ENCODE measurements around the gene ARPC1A.
"Not testable (repeated sequence)": the region's sequence is repeated elsewhere in the genome, so short reads cannot be mapped to it uniquely, and the experiment has no call there.

The ARPC1A gene

DNA sequence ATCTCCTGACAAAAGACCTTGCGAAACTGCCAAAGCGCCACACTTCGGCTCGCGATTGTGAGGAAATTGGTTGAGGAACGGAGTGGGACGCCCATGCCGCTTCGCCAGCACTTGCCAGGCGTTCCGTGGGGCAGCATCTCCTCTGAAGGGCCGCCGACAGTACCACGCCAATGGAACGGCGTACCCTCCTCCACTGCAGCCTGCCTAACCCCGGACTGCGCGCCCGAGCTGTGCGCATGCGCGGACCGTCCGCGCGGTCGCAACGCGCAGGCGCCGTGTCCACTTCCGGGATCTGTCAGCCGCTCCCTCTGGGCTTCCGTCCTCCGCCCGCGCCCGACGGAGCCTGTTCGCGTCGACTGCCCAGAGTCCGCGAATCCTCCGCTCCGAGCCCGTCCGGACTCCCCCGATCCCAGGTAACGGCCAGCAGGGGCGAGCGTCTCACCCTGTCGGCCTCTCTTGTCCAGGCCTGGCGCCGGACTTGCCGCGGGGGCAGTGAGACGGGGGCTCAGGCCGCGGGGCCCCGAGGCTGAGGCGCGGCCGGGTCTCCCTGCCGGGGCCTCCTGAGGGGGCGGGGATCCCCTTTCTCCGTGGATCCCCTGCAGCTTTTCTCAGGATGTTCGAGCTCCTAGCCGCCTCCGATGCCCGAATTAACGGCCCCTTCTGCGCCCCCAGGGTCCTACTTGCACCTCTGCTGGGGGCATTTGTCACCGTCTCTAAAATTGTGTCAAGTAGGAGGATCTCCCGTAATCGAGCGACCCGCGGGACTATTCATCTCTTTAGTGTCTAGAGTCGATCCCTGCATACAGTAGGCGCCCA lies at the start of gene ARPC1A:
TSS of gene ARPC1A (plus strand) at position 307 of the 816 bp plus-strand sequence. CDS start 7,456 bp downstream, outside the sequence.
- DNase-seq (ENCODE audit: low spot score): peak; percentile 88

DNA sequence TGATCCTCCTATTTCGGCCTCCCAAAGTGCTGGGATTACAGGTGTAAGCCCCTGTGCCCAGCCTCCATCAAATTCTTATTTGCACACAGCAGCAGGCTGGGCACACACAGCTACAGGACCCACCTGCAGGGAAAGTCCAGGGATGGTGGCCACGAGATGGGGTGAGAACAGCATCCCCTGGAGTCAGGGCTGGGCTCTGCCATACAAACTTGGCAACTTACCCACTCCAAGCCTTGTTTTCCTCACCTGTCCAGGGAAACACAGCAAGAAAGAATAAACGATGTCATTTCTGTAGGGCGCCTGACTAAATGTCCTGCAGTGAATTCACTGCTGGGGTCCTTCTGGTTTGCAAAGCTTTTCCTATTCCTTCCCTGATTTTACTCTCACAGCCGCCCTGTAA lies 47.5 kb upstream of the ARPC1A start:
- no peak for DNase-seq (ENCODE audit: low spot score)

DNA sequence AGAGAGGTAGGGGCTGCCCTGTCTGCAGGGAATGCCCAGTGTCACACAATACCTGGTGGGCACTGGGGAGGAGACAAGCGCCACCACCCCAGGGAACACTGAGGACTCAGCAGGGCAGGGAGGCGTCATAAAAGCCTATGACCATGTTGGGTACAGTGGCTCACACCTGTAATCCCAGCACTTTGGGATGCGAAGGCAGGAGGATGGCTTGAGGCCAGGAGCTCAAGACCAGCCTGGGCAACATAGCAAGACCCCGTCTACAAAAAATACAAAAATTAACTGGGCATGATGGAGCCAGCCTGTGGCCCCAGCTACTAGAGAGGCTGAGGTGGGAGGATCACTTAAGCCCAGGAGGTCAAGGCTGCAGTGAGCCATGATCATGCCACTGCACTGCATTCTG lies 41.5 kb upstream of the ARPC1A start:
- DNase-seq (ENCODE audit: low spot score): not testable (repeated sequence)

DNA sequence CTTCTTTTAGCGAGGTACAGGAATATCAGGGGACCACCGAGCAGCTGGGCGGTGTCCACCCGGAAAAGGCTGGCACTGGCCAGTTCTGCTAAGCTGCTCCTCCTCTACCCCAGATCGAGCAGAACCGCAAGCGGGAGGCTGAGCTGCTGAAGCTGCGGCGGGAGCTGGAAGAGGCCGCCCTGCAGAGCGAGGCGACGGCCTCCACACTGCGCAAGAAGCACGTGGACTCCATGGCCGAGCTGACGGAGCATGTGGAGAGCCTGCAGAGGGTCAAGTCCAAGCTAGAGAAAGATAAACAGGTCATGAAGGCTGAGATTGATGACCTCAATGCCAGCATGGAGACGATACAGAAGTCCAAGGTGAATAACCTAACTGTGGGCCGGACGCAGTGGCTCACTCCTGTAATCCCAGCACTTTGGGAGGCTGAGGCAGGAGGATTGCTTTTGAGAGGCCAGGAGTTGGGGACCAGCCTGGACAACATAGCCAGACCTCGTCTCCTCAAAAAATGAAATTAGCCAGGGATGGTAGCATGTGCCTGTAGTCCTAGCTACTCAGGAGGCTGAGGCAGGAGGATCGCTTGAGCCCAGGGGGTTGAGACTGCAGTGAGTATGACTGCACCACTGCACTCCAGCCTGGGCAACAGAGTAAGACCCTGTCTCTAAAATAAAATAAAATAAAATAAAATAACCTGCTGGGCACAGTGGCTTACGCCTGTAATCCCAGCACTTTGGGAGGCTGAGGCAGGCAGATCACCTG lies 37.7 kb upstream of the ARPC1A start:
- DNase-seq (ENCODE audit: low spot score): no peak

DNA sequence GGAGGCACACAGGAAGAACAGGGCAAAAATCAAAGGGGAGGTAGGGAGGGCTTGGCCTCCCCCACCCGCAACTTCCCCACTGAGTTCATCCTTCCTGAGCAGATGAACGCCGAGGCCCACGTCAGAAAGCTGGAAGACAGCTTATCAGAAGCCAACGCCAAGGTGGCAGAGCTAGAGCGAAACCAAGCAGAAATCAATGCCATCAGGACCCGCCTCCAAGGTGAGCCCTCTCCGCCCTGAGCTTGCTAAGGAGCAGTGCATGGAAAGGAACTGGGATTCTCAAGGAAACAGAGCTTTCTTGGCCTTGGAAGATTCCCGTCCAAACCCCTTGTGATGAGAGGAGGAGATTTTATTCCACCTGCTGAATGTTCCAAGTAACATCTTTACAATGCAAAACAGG lies 36.5 kb upstream of the ARPC1A start:
- DNase-seq (ENCODE audit: low spot score): no peak

DNA sequence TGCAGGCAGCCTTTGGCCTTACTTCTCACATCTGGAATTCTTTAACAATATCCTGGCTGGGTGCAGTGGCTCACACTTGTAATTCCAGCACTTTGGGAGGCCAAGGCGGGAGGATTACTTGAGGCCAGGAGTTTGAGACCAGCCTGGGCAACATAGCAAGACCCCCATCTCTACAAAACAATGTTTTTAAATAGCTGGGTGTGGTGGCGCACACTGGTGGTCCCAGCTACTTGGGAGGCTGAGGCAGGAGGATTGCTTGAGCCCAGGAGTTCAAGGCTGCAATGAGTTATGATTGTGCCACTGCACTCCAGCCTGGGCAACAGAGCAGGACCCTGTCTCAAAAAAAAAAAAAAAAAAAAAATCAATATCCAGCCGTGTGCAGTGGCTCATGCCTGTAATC lies 35.5 kb upstream of the ARPC1A start:
- not testable (repeated sequence) for DNase-seq (ENCODE audit: low spot score)

DNA sequence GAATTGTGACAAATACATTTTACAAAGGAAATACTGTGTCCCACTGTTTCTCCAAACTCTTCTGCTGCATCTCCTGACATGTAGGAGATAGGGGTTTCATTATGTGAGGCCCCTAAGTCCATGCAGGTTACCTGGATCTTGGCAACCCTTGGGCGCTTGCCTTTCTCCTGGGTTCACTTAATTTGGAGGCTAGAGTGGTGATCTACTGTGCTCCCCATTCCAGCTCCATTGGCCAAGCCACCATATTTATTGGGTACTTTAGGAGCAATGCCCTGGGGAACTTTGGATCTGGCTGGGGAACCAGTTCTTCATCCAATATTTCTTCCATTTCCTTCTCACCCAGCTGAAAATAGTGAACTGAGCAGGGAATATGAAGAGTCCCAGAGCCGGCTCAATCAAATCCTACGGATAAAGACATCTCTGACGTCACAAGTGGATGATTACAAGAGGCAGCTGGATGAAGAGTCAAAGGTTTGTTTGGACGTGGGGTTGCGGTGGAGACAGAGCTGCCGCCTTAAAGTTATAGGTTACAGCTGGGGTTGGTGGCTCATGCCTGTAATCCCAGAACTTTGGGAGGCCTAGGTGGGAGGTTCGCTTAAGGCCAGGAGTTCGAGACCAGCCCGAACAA lies 34.6 kb upstream of the ARPC1A start:
- no peak for DNase-seq (ENCODE audit: low spot score)

DNA sequence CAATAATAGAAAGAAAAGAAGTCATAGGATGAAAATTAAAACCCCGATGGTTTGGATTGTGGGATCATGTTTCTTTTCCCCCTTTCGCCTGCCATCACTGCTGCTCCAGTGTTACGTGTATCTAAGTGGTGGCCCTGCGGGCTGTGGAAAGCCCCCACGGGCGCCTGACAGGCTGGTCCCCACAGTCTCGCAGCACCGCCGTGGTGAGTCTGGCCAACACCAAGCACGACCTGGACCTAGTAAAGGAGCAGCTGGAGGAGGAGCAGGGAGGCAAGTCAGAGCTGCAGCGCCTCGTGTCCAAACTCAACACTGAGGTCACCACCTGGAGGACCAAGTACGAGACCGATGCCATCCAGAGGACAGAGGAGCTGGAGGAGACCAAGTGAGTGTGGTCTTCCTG lies 33.6 kb upstream of the ARPC1A start:
- DNase-seq (ENCODE audit: low spot score): no peak

DNA sequence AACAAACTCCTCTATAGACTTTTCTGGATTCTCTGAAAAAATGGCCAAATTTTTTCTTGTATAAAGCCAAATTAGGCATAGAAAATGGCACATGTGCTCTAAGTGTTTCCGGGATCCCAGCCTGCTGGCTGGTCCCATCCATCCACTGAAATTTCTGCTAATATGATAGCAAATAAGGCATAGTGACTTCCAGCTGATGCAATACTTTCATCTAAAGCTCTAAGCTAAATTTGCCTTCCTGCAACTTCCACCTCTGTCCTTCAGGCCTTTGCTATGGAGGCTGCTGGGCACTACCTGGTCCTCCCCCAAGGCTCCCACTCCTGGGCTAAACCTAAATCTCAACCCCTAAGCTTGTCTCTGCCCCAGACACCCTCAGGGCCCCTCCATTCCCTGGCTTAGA lies 32.5 kb upstream of the ARPC1A start:
- DNase-seq (ENCODE audit: low spot score): no peak

DNA sequence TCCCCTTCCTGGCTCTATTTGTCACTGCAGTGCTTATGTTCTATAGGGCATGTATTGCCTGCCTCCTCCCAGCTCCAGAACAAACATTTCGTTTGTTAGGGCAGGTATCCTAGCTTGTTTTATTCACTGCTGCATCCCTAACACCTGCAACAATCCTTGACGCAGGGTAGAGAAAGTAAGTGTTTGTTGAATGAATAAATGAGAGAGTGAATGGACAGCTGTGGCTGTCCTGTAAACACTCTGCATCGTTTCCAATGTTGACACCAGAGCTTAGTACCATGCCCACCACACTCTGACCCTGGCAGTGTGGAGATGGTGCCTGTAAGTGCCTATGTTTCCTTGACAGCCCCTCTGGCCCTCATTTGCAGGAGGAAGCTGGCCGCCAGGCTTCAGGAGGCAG lies 32.0 kb upstream of the ARPC1A start:
- no peak for DNase-seq (ENCODE audit: low spot score)

DNA sequence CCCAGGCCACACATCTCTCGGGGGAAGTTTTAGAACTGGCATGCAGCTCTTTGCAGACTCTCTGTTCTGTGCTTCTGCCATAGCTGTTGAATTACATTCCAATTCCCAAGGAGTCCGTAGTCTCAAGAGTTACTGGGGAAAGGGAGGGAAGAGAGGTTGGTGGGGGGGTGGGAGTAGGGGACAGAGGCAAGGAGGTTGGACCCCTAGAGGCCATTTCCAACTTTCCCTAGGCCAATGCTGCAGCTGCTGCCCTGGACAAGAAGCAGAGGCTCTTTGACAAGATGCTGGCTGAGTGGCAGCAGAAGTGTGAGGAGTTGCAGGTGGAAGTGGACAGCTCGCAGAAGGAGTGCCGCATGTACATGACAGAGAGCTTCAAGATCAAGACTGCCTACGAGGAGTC lies 29.2 kb upstream of the ARPC1A start:
- no peak for DNase-seq (ENCODE audit: low spot score)

DNA sequence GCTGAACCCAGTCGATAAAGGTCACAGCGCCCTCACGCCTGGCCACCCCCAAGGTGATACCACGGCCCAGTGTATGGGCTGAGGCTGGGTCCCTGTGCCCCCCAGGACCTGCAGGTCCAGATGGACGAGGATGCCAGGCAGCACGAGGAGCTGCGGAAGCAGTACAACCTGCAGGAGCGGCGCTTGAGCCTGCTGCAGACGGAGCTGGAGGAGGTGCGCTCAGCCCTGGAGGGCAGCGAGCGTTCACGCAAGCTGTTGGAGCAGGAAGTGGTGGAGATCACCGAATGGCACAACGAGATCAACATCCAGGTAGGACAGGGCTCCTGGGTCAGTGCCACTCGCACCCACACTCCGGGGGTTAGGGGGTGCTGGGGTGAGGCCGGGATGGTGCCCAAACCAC lies 24.2 kb upstream of the ARPC1A start:
- DNase-seq (ENCODE audit: low spot score): no peak

DNA sequence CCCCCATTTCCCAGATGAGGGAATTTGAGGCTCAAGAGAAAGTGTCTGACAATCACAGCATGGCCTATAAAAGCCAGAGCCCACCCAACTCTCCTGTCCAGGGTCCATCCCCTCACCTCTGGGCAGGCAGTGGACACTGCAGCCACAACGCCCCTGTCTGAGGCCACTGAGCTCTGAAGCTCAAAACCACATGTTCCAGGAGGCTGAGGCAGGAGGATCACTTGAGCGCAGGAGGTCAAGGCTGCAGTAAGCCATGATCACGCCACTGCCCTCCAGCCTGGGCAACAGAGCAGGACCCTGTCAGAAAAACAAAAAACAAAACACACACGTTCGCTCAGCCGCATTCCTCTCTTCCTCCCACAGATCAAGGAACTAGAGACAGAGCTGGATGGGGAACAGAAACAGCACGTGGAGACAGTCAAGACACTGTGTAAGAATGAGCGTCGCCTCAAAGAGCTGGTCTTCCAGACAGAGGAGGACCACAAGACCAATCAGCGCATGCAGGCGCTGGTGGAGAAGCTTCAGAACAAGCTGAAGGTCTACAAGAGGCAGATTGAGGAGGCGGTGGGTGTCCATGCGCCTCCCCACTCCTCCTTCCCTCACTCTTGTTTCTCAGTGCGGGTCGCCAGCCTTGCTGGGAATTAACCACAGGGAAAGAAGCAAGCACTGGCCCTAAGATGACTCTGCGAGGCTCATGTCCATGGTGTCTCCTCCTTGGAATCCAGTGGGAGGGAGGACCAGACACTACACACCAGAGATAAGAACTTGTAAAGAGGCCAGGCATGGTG lies 20.0 kb upstream of the ARPC1A start:
- no peak for DNase-seq (ENCODE audit: low spot score)

DNA sequence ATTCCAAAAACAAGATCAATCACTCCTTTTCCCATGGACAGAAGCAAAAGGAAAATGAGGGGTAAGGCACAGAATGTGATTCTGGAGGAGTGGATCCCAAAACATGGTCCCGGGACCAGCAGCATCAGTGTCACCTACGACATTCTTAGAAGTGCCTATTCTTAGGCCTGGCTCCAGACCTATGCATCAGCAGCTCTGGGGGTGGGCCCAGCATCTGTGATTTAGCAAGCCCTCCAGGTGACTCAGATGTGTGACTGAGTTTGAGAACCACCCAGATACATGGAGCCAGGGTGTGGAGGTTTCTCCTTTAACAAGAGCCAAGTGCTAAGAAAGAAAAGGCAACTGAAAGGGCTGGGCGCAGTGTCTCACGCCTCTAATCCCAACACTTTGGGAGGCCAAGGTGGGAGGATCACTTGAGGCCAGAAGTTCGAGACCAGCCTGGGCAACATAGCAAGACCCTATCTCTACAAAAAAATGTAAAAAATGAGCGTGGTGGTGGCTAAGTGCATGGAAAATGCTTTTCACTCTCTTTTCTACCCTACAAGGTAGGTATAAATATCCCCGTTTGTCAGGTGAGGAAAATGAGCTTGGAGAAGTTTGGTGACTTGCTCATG lies 17.1 kb upstream of the ARPC1A start:
- DNase-seq (ENCODE audit: low spot score): no peak

DNA sequence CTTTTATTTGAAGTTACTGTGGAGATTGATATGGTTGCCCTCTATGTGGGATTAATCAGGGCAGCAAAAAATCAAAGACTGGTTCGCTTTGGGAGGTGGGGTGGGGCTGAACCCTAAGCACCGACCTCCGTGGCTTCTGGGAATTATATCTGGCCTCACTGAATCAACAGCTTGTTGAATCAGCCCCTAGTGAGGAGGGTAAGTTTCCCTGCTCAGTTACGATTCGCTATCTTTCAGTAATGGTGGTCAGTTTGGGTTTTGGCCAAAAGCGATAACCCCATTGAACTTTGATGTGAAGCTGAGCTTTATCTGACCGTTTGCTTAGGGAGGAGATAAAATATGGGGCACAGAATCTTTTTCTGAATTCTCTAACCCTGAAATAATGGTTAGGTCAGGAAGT lies 16.6 kb upstream of the ARPC1A start:
- DNase-seq (ENCODE audit: low spot score): no peak

DNA sequence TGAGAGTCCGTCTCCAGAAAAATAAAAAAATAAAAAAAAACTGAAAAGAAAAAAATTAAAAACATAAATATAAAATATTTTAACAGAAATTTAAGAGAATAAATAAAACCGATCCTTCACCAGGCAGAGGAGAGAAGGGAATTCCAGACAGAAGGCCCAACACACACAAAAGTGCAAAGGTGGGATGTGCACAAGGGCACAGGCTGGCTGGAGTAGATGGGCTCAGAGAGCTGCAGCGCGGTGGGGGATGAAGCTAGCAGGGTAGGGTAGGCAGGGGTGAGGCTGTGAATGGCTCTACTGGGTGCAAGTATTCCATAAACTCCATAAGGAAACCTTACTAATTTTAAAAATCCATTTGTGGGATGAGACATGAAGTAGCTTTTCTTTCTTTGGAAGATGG lies 15.7 kb upstream of the ARPC1A start:
- DNase-seq (ENCODE audit: low spot score): no peak

DNA sequence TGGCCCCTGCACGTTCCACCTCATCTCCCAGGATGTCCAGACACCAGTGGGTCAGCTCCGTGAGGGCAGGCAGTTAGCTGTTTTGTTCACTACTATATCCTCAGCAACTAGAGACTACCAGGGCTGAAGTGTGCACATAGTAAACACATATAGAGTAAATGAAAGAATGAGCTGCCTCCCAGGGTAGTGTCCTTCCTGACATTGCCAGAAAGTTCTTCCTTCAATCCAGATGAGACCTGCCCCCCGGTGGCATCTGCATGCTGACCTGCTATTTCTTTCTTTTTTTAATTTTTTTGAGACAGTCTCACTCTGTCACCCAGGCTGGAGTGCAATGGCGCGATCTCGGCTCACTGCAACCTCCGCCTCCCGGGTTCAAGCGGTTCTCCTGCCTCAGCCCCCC lies 14.0 kb upstream of the ARPC1A start:
- no peak for DNase-seq (ENCODE audit: low spot score)

DNA sequence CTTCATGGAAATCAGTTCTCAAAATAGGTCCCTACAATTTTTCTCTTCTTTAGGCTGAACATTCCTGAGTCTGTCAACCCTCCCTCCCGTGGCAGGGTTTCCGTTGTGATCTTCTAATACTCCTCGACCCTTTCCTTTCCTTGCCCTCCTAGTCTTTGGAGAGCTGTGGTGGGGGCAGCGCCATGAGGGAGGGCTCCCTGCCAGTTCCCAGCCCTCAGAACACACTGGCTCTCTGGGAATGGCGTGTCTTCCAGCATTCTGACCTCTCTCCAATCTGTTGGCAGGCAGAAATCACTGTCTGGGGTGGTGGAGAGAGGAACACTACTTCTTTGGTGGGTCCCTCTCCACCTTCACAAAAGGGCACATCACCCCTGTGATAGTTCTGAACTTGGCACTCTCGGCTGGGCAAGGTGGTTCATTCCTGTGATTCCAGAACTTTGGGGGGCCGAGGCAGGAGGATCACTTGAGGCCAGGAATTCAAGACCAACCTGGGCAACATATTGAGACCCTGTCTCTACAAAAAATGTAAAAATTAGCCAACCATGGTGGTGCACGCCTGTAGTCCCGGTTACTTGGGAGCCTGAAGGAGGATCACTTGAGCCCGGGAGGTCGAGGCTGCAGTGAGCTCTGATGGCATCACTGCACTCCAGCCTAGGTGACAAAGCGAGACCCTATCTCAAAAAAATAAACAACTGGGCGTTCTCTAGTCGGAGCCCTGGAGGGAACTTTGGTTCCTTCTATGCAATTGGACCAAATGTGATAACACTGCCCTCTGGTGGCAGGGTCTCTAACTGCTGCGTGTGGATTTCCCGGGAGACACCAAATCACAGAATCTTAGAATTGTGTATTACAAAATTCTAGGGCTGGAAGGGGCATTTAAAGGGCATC lies 13.1 kb upstream of the ARPC1A start:
- peak; percentile 42 for DNase-seq (ENCODE audit: low spot score)

DNA sequence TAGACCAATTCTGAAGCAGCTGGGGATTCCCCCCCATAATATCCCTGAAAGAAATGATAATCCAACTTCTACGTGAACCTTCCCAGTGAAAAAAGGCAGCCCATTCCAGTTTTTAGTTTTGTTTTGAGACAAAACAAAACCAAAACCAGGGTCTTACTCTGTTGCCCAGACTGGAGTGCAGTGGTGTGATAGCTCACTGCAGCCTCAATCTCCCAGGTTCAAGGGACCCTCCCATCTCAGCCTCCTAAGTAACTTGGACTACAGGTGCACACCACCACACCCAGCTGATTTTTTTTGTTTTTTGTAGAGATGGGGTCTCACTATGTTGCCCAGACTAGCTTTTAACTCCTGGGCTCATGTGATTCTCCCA lies 12.5 kb upstream of the ARPC1A start:
- DNase-seq (ENCODE audit: low spot score): no peak

DNA sequence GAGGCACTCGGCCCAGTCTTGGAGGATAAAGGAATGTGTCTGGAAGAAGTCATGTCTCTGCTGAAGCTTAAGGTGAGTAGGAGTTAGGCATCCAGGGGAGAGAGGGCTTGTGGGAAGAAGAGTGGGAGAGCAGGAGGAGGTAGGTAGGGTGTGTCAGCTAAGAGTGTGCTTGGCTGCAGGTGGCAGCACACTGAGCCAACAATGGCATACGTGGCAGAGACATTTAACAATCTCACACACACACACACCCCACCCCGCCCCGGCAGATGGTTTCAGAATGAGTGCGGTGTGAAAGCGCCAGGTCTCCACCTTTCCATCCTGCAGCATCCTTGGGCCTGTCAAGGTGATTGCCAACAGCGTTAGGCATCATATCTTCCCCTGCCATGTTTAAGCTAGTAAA lies 11.2 kb upstream of the ARPC1A start:
- peak; percentile 63 for DNase-seq (ENCODE audit: low spot score)

DNA sequence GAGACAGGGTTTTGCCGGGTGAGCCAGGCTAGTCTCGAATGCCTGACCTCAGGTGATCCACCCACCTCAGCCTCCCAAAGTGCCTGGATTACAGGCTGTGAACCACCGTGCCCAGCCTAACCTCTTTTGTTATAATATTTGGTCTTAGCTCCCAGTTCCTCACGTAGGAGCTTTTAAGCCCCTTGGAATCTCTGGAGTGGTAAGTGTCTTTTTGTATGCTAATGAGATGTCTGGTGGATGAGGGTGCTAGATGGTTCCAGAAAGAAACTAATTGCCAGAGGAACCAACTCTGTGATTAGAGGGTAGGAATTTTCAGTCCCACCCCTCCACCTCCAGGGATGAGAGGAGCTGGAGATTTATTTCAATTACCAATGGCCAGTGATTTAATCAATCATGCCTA lies 5.3 kb upstream of the ARPC1A start:
- DNase-seq (ENCODE audit: low spot score): no peak
